Glutamatergic neuron (in vitro differentiated cells): ENCODE measurements around the gene CSDE1. TPM values are rescaled to one million over a fixed set of nuclear protein-coding genes. Genes with fewer than 3 reads are reported as not detected.

Source experiments
- DNase-seq: peaks from one replicate; pipeline ENCODE4 v3.0.0; 2022
- H3K27ac Mint-ChIP-seq: one replicate; pipeline ENCODE4 v1.8.0; 2020; ENCODE audit warnings: mild to moderate bottlenecking, mixed read lengths, inconsistent platforms; ENCODE audit not compliant: unreplicated experiment
- H3K27me3 Mint-ChIP-seq: one replicate; pipeline ENCODE4 v1.8.0; 2020; ENCODE audit warnings: mild to moderate bottlenecking, moderate library complexity, mixed read lengths, inconsistent platforms; ENCODE audit not compliant: unreplicated experiment
- H3K36me3 Mint-ChIP-seq: one replicate; pipeline ENCODE4 v1.8.0; 2020; ENCODE audit warnings: mild to moderate bottlenecking, mixed read lengths, inconsistent platforms; ENCODE audit not compliant: unreplicated experiment
- H3K4me1 Mint-ChIP-seq: one replicate; pipeline ENCODE4 v1.8.0; 2020; ENCODE audit warnings: mild to moderate bottlenecking, low read depth, mixed read lengths, inconsistent platforms; ENCODE audit not compliant: unreplicated experiment
- H3K4me3 Mint-ChIP-seq: one replicate; pipeline ENCODE4 v1.8.0; 2020; ENCODE audit warnings: mild to moderate bottlenecking, mixed read lengths, inconsistent platforms; ENCODE audit not compliant: unreplicated experiment
- H3K9me3 Mint-ChIP-seq: one replicate; pipeline ENCODE4 v1.8.0; 2020; ENCODE audit warnings: mild to moderate bottlenecking, moderate library complexity, mixed read lengths, inconsistent platforms; ENCODE audit not compliant: unreplicated experiment
- CTCF ChIP-seq: fragments of 200-600 bp; sonication (generic); IDR thresholded peaks from one replicate; pipeline ENCODE4 v1.5.0; 2021; ENCODE audit not compliant: partially characterized antibody, unreplicated experiment
- total RNA-seq: library from RNA; stranded (reverse); fragmentation: NEBNext Ultra II Directional; extraction: Animal tissue kit (Norgen Biotek cat#: 25700); gene quantifications from one replicate; pipeline ENCODE4 v1.2.1, GENCODE V29; 2021; ENCODE audit not compliant: unreplicated experiment

CSDE1 gene
- total RNA-seq, 1 donor from 2014 or later = 763 TPM

GRCh38 chr1:114716304-114717170 is 41.2 kb downstream of the CSDE1 start, which contains the start of gene NRAS:
Gene NRAS (minus strand): TSS chr1:114716771. CDS start chr1:114716160, 611 bp downstream.
- peak within 1 kb of the TSS; percentile 100 for H3K27ac Mint-ChIP-seq
- no peaks in the 10 kb centered on the region for H3K9me3 Mint-ChIP-seq
- TF ChIP-seq CTCF = no peak
- peaks cover 3% of the 10 kb centered on the region for H3K27me3 Mint-ChIP-seq
- H3K4me3 Mint-ChIP-seq = peak within 1 kb of the TSS; percentile 99
- no peaks in the 10 kb centered on the region for H3K36me3 Mint-ChIP-seq
- H3K4me1 Mint-ChIP-seq = peaks cover 5% of the 10 kb centered on the region
- DNase-seq = peak; percentile 98

GRCh38 chr1:114715952-114716303 is 41.9 kb downstream of the CSDE1 start:
- no peak for TF ChIP-seq CTCF
- peak overlapping the region; percentile 99 for H3K4me3 Mint-ChIP-seq
- DNase-seq = no peak
- peaks cover 3% of the 10 kb centered on the region for H3K27me3 Mint-ChIP-seq
- H3K9me3 Mint-ChIP-seq = no peaks in the 10 kb centered on the region
- H3K27ac Mint-ChIP-seq = peak overlapping the region; percentile 100
- H3K36me3 Mint-ChIP-seq = no peaks in the 10 kb centered on the region
- H3K4me1 Mint-ChIP-seq = peaks cover 5% of the 10 kb centered on the region

GRCh38 chr1:114712977-114713376 is 44.8 kb downstream of the CSDE1 start:
- H3K36me3 Mint-ChIP-seq = no peaks in the 10 kb centered on the region
- H3K27ac Mint-ChIP-seq = no peak overlapping the region
- peaks cover 5% of the 10 kb centered on the region for H3K4me1 Mint-ChIP-seq
- peaks cover 2% of the 10 kb centered on the region for H3K27me3 Mint-ChIP-seq
- H3K9me3 Mint-ChIP-seq = peaks cover 1% of the 10 kb centered on the region
- TF ChIP-seq CTCF = no peak
- H3K4me3 Mint-ChIP-seq = no peak overlapping the region
- no peak for DNase-seq

- no peak for TF ChIP-seq CTCF
- no peak overlapping the region for H3K4me3 Mint-ChIP-seq
- DNase-seq = no peak
- no peaks in the 10 kb centered on the region for H3K36me3 Mint-ChIP-seq
- H3K27me3 Mint-ChIP-seq = peaks cover 2% of the 10 kb centered on the region
- no peak overlapping the region for H3K27ac Mint-ChIP-seq
- no peaks in the 10 kb centered on the region for H3K4me1 Mint-ChIP-seq
- H3K9me3 Mint-ChIP-seq = peaks cover 1% of the 10 kb centered on the region
Measured at GRCh38 chr1:114710360-114710759, 47.4 kb downstream of the CSDE1 start.

- H3K27me3 Mint-ChIP-seq = peaks cover 2% of the 10 kb centered on the region
- H3K4me3 Mint-ChIP-seq = no peak overlapping the region
- no peak for TF ChIP-seq CTCF
- H3K9me3 Mint-ChIP-seq = peaks cover 1% of the 10 kb centered on the region
- H3K4me1 Mint-ChIP-seq = no peaks in the 10 kb centered on the region
- H3K27ac Mint-ChIP-seq = no peak overlapping the region
- no peaks in the 10 kb centered on the region for H3K36me3 Mint-ChIP-seq
- no peak for DNase-seq
Measured at GRCh38 chr1:114707604-114708003, 50.2 kb downstream of the CSDE1 start.
